Vagina (tissue), 2 donors: ENCODE measurements around the gene CYREN.

Experiments used
- POLR2A ChIP-seq, 2 donors: fragments of 450-650 bp; IDR thresholded peaks; one replicate each; pipeline ENCODE4 v1.6.1; 2017; ENCODE audit warnings: antibody characterized with exemption in 2 of 2, mild to moderate bottlenecking in 2 of 2, moderate library complexity in 2 of 2
- POLR2AphosphoS5 ChIP-seq, 2 donors: sonication (generic); formaldehyde crosslinking; IDR thresholded peaks; one replicate each; pipeline ENCODE4 v1.9.0; 2017; ENCODE audit warnings: antibody characterized with exemption in 2 of 2, mild to moderate bottlenecking in 2 of 2, low read depth in 1 of 2; ENCODE audit not compliant: insufficient read depth in 1 of 2

DNA sequence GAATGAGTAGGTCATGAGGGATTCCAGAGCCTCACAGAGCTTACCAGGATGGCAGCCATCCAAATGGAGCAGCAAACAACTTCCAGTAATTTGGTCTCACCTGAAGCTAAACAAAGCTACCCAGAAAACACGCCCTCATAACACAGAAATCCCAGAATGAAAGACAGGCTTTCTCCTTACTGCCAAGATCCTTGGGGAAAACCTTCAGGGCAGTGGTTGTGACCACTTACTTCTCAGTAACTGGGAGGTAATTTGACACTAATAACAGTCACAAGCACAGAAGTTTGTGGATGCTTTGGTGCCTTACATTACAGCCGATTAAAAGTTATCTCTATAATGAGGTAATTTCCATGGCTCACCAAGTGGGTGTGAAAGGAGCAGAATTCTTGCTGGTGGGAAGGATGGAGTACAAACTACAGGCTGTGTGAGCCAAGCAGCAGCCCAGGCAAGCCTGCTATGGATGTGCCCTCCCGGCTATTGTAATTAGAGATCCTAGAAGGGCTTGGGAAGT lies 30.4 kb upstream of the CYREN start:
- TF ChIP-seq POLR2AphosphoS5 (IDR thresholded peaks at IDR 0.05; ENCODE audit: insufficient read depth in 1 of 2, low read depth in 1 of 2) (no peak), POLR2A (IDR thresholded peaks at IDR 0.05) (no peak)
